ENCODE data around the gene TIGD4. TPM values are rescaled to one million over a fixed set of nuclear protein-coding genes. Genes with fewer than 3 reads are reported as not detected.

TIGD4 gene
- total RNA-seq, 2 donors from 2014 or later = 0.28 to 0.64 TPM

- no peaks in the 10 kb centered on the region for H3K4me1 ChIP-seq (replicated peaks)
- intact Hi-C loops (cut with DNase I) = no loop called here
- 100% methylated on average over 1 of the region's 1 CpG for WGBS
- no peak overlapping the region for H3K4me3 ChIP-seq
- no peak overlapping the region for H3K27ac ChIP-seq
- H3K9me3 ChIP-seq = no peaks in the 10 kb centered on the region
- no peaks in the 10 kb centered on the region for H3K36me3 ChIP-seq
- no peak for TF ChIP-seq CTCF (IDR thresholded peaks at IDR 0.05)
- TF ChIP-seq POLR2AphosphoS5 (IDR thresholded peaks at IDR 0.05) = no peak
- no peak for TF ChIP-seq POLR2A (IDR thresholded peaks at IDR 0.05)
- H3K27me3 ChIP-seq (replicated peaks; ENCODE audit: insufficient read depth) = no peaks in the 10 kb centered on the region
- no peak for DNase-seq (ENCODE audit: low spot score)
Observed at GRCh38 chr4:152728343-152728742, 51.2 kb downstream of the TIGD4 start.

- 42% methylated on average over 1 of the region's 1 CpG for WGBS
- no peak for TF ChIP-seq CTCF (IDR thresholded peaks at IDR 0.05)
- no peak for TF ChIP-seq POLR2A (IDR thresholded peaks at IDR 0.05)
- no peak for TF ChIP-seq POLR2AphosphoS5 (IDR thresholded peaks at IDR 0.05)
- H3K36me3 ChIP-seq = no peaks in the 10 kb centered on the region
- H3K4me3 ChIP-seq = no peak overlapping the region
- no peaks in the 10 kb centered on the region for H3K27me3 ChIP-seq (replicated peaks; ENCODE audit: insufficient read depth)
- H3K9me3 ChIP-seq = no peaks in the 10 kb centered on the region
- intact Hi-C loops (cut with DNase I) = no loop called here
- DNase-seq (ENCODE audit: low spot score) = no peak
- no peak overlapping the region for H3K27ac ChIP-seq
- H3K4me1 ChIP-seq (replicated peaks) = no peaks in the 10 kb centered on the region
Observed at GRCh38 chr4:152727784-152728183, 51.7 kb downstream of the TIGD4 start.

- Histone ChIP-seq H3K36me3 (no peaks in the 10 kb centered on the region), H3K4me3 (no peak overlapping the region), H3K9me3 (no peaks in the 10 kb centered on the region), H3K27me3 (replicated peaks; ENCODE audit: insufficient read depth) (no peaks in the 10 kb centered on the region), H3K4me1 (replicated peaks) (no peaks in the 10 kb centered on the region), H3K27ac (no peak overlapping the region)
- intact Hi-C loops (cut with DNase I) = no loop called here
- no peak for TF ChIP-seq POLR2A (IDR thresholded peaks at IDR 0.05)
- no peak for TF ChIP-seq CTCF (IDR thresholded peaks at IDR 0.05)
- no peak for TF ChIP-seq POLR2AphosphoS5 (IDR thresholded peaks at IDR 0.05)
- DNase-seq (ENCODE audit: low spot score) = no peak
- 74% methylated on average over 5 of the region's 5 CpGs for WGBS
Observed at GRCh38 chr4:152724494-152724893, 55.0 kb downstream of the TIGD4 start.

GRCh38 chr4:152723236-152723635 is 56.3 kb downstream of the TIGD4 start:
- Histone ChIP-seq H3K27me3 (replicated peaks; ENCODE audit: insufficient read depth) (no peaks in the 10 kb centered on the region), H3K36me3 (no peaks in the 10 kb centered on the region), H3K27ac (no peak overlapping the region), H3K4me1 (replicated peaks) (no peaks in the 10 kb centered on the region), H3K4me3 (no peak overlapping the region), H3K9me3 (no peaks in the 10 kb centered on the region)
- no peak for DNase-seq (ENCODE audit: low spot score)
- 73% methylated on average over 3 of the region's 3 CpGs for WGBS
- intact Hi-C loops (cut with DNase I) = no loop called here
- TF ChIP-seq CTCF (IDR thresholded peaks at IDR 0.05) (no peak), POLR2AphosphoS5 (IDR thresholded peaks at IDR 0.05) (no peak), POLR2A (IDR thresholded peaks at IDR 0.05) (no peak)

GRCh38 chr4:152719801-152720556 is 59.6 kb downstream of the TIGD4 start:
- H3K9me3 ChIP-seq = no peaks in the 10 kb centered on the region
- H3K27ac ChIP-seq = peak overlapping the region in 1 of 2 donors; percentile 35
- TF ChIP-seq CTCF (IDR thresholded peaks at IDR 0.05) (no peak), POLR2A (IDR thresholded peaks at IDR 0.05) (no peak), POLR2AphosphoS5 (IDR thresholded peaks at IDR 0.05) (no peak)
- 26% methylated on average over 24 of the region's 24 CpGs for WGBS
- peak overlapping the region; percentile 6 to 17 for H3K4me3 ChIP-seq
- no peaks in the 10 kb centered on the region for H3K36me3 ChIP-seq
- DNase-seq (ENCODE audit: low spot score) = peak; percentile 27
- H3K27me3 ChIP-seq (replicated peaks; ENCODE audit: insufficient read depth) = no peaks in the 10 kb centered on the region
- H3K4me1 ChIP-seq (replicated peaks) = no peaks in the 10 kb centered on the region
- intact Hi-C loops (cut with DNase I) = no loop called here
